AG04449 (cell line): ENCODE measurements around the gene TRPM1.

ENCODE experiments used
- CTCF ChIA-PET: fragments of 350-600 bp; formaldehyde crosslinking; extraction: SDS; loops from one replicate; lab custom pipeline; 2021; ENCODE audit warnings: antibody characterized with exemption; lab: Yijun Ruan, JAX
- POLR2A ChIA-PET: fragments of 400-600, 350-600 bp; formaldehyde crosslinking; extraction: SDS; loops from one replicate; lab custom pipeline; 2020; ENCODE audit warnings: antibody characterized with exemption, inconsistent platforms; lab: Yijun Ruan, JAX
- DNase-seq: peaks from one replicate; pipeline ENCODE4 v3.0.0-alpha.2; 2010; ENCODE audit warnings: low read depth, low spot score
- H3K4me3 ChIP-seq: 2 replicates; pipeline ENCODE4 v1.5.1; 2011; ENCODE audit warnings: low read depth, mild to moderate bottlenecking, control low read depth, low read length
- TF ChIP-seq, protein P1 (sequence below): IDR thresholded peaks from one replicate; pipeline ENCODE4 v1.5.1; 2011; ENCODE audit warnings: mild to moderate bottlenecking, moderate library complexity, low read length, control low read depth, inconsistent platforms; ENCODE audit not compliant: insufficient read depth; ENCODE audit errors: missing control alignments

The TRPM1 gene

DNA sequence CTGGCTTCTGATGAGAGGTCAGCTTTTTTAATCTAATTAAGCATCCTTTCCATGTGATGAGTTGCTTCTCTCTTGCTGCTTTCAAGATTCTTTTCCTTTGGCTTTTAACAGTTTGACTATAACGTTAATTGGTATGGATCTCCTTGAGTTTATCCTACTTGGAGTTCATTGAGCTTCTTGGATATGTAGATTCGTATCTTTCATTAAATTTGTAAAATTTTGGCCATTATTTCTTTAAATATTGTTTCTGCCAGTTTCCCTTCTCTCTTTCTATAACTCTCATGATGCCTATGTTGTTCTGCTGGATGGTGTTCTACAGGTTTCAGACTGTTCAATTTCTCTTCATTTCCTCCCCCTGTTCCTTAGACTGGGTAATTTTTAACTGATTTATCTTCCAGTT, 89.1 kb downstream of the TRPM1 start:
- CTCF ChIA-PET: interaction anchor here (0.9 to 4.0 kb wide), 3 partner anchors 10 to 116 kb away, joined by 3 to 14 read pairs (median 3); no protein-coding TSS in a partner anchor
- DNase-seq: no peak
- POLR2A ChIA-PET: no interaction called here
- TF ChIP-seq, protein P1, sequence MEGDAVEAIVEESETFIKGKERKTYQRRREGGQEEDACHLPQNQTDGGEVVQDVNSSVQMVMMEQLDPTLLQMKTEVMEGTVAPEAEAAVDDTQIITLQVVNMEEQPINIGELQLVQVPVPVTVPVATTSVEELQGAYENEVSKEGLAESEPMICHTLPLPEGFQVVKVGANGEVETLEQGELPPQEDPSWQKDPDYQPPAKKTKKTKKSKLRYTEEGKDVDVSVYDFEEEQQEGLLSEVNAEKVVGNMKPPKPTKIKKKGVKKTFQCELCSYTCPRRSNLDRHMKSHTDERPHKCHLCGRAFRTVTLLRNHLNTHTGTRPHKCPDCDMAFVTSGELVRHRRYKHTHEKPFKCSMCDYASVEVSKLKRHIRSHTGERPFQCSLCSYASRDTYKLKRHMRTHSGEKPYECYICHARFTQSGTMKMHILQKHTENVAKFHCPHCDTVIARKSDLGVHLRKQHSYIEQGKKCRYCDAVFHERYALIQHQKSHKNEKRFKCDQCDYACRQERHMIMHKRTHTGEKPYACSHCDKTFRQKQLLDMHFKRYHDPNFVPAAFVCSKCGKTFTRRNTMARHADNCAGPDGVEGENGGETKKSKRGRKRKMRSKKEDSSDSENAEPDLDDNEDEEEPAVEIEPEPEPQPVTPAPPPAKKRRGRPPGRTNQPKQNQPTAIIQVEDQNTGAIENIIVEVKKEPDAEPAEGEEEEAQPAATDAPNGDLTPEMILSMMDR: no peak
- no peak overlapping the region for H3K4me3 ChIP-seq

DNA sequence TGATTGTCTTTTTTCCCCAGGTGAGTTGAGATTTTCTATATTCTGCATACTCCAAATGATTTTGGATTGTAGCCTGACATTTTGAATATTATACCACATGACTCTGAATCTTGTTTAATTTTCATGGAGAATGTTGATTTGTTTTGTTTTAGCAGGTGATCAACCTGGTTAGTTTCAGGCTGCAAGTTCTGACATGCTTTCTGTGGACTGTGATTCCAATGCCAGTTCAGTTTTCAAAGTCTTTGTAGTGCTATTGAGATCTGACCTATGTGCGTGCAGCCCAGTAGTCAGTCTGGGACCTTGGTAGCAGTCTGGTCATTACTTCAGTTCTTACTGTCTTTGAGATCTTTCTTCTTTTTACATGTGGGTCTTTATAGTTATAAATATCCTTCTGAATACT, 91.5 kb downstream of the TRPM1 start:
- POLR2A ChIA-PET: no interaction called here
- H3K4me3 ChIP-seq: no peak overlapping the region
- CTCF ChIA-PET: no interaction called here
- DNase-seq: no peak
- TF ChIP-seq, protein P1: no peak

DNA sequence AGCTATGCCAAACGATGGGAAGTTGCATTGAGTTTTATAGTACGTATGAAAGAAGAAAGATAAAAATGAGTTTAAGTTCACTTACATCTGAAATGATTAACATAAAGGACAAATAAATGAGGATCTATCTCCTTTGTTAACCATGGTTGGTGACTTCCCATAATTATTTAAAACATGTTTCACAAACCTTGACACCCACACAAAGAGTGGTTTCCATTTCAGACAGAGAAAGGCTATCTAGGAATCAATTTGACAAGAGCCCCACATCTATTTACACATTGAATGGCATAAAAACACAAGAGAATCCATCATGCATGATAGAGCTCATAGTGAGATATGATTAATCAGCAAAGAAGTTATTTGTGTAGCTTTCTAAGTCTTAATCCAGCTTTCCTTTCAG, 95.9 kb downstream of the TRPM1 start:
- TF ChIP-seq, protein P1: no peak
- POLR2A ChIA-PET: no interaction called here
- CTCF ChIA-PET: interaction anchor here (1.1 kb wide), 1 partner anchor 14 kb away, joined by 3 read pairs; the partner anchor contains the start of gene MTMR10
- DNase-seq: no peak
- no peak overlapping the region for H3K4me3 ChIP-seq

DNA sequence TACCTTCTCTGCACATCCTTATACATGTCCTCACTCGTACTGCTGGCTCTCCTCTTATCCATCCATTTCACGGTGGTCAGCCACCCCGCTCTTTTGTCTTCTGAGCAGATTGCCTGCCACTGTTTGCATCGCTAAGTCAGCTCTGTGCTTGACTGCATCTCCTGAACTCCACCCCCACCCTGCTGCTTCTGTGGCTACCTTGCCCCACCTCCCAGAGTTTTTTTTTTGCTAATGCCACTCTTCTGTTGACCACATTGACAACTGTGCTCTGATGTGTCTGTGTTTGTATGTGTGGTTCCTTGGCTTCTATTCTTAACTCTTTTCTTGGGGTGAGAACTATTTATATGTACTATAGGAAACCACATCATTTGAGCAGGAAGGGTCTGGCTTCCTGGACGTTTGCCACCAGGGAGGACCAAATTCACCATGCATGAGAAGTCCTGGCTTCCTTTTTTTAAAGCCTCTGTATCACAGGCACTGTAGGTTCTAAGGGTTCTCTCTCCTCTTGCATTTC, 97.2 kb downstream of the TRPM1 start:
- ChIA-PET POLR2A (no interaction called here), CTCF (no interaction called here)
- TF ChIP-seq, protein P1: no peak

GRCh38 chr15:31001702-31002101, 99.8 kb downstream of the TRPM1 start:
- no peak for DNase-seq
- TF ChIP-seq, protein P1: no peak
- ChIA-PET POLR2A (no interaction called here), CTCF (interaction anchor here (1.4 to 3.5 kb wide), 4 partner anchors 10 to 125 kb away, joined by 3 to 14 read pairs (median 4); no protein-coding TSS in a partner anchor)
- H3K4me3 ChIP-seq: peak overlapping the region; percentile 13

More for the DNA sequence above, 97.2 kb downstream of the TRPM1 start:
- H3K4me3 ChIP-seq: no peak overlapping the region
- no peak for DNase-seq

DNA sequence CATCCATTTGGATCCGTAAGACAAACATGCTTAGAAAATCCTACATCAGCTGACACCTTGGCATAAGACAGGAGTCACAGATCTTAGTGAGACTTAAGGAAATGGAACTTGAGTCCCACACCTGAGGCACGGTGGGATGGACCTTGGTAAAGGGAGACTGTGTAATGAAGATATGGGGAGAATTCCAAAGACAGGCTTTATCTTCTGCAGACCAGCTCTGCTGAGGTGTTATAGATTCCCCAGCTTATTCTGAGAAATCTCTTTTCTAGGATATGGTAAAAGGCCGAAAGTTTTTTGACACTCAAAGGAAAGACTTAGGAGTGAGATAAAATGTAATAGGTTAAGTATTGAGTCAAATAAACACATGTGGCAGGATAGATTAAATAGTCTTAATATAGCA, 101.8 kb downstream of the TRPM1 start:
- POLR2A ChIA-PET: interaction anchor here (1.0 kb wide), 1 partner anchor 9 kb away, joined by 4 read pairs; the partner anchor contains the start of gene MTMR10
- no peak for DNase-seq
- TF ChIP-seq, protein P1: no peak
- CTCF ChIA-PET: no interaction called here
- no peak overlapping the region for H3K4me3 ChIP-seq
